Stimulated activated effector memory CD8-positive, alpha-beta T cell treated with anti-CD3 and anti-CD28 coated beads, Interleukin-12 subunit alpha, Interleukin-12 subunit beta, amount 100 ng/mL, for 72 hours (primary cell): ENCODE data around the gene DPT.

Experiments used
- ATAC-seq: fragments of 150-1000 bp; cut with Tn5 transposase; 2 replicates; pipeline ENCODE4 v1.10.0; 2021
- DNase-seq, 2 donors: peaks; one replicate each; pipeline ENCODE4 v3.0.0; 2021 to 2022; ENCODE audit warnings: low spot score in 2 of 2
- H3K27ac Mint-ChIP-seq: one replicate; pipeline ENCODE4 v1.8.0; 2022; ENCODE audit warnings: mild to moderate bottlenecking, mixed read lengths
- H3K36me3 Mint-ChIP-seq: one replicate; pipeline ENCODE4 v1.8.0; 2022; ENCODE audit warnings: mild to moderate bottlenecking, mixed read lengths
- H3K4me1 Mint-ChIP-seq: one replicate; pipeline ENCODE4 v1.8.0; 2022; ENCODE audit warnings: mixed read lengths
- H3K4me3 Mint-ChIP-seq: one replicate; pipeline ENCODE4 v1.8.0; 2022; ENCODE audit warnings: mild to moderate bottlenecking, mixed read lengths
- H3K9me3 Mint-ChIP-seq: one replicate; pipeline ENCODE4 v1.8.0; 2022; ENCODE audit warnings: mixed read lengths

DPT gene

DNA sequence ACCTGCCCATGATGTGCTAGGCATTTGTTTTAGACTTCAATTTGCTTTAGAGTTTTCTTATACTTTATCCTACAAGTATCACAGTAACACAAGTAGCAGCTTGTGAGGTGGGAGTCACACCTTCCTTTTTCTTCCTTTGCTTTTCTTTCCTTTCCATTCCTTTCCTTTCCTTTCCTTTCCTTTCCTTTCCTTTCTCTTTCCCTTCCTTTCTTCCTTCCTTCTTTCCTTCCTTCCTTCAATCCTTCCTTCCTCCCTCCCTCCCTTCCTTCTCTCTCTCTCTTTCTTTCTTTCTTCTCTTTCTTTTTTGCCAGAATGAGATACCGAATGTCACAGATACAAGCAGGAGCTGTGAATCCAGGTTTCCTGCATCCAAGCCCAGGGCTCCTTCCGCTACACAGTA is 3.9 kb downstream of the DPT start:
- Mint-ChIP-seq H3K4me3 (no peak overlapping the region), H3K4me1 (peaks cover 4% of the 10 kb centered on the region), H3K27ac (no peak overlapping the region), H3K9me3 (no peaks in the 10 kb centered on the region), H3K36me3 (no peaks in the 10 kb centered on the region)
- no peak for DNase-seq
- ATAC-seq = no peak

- no peak for ATAC-seq
- Mint-ChIP-seq H3K36me3 (no peaks in the 10 kb centered on the region), H3K4me1 (peaks cover 4% of the 10 kb centered on the region), H3K9me3 (no peaks in the 10 kb centered on the region), H3K27ac (no peak overlapping the region), H3K4me3 (no peak overlapping the region)
- no peak for DNase-seq
Measured at GRCh38 chr1:168723000-168723399, 6.0 kb downstream of the DPT start.

DNA sequence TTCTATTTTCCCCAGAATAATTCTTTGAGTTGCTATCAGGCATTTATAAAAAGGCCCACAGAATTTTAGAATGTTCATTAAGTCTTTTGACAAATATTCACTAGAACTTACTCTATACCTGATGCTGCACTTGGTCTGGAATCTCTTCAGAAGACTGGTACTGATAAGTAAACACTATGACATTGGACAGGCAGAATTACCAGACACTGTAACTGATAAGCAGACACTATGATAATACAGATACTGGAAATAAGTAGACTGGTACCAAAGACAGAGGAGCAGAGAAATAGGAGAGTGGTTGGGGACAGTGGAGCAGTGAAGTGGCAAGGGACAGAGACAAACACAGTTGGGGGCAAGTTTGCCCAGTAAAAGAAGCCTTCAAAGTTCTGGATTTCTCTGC is 8.2 kb downstream of the DPT start:
- H3K4me3 Mint-ChIP-seq = no peak overlapping the region
- ATAC-seq = no peak

DNA sequence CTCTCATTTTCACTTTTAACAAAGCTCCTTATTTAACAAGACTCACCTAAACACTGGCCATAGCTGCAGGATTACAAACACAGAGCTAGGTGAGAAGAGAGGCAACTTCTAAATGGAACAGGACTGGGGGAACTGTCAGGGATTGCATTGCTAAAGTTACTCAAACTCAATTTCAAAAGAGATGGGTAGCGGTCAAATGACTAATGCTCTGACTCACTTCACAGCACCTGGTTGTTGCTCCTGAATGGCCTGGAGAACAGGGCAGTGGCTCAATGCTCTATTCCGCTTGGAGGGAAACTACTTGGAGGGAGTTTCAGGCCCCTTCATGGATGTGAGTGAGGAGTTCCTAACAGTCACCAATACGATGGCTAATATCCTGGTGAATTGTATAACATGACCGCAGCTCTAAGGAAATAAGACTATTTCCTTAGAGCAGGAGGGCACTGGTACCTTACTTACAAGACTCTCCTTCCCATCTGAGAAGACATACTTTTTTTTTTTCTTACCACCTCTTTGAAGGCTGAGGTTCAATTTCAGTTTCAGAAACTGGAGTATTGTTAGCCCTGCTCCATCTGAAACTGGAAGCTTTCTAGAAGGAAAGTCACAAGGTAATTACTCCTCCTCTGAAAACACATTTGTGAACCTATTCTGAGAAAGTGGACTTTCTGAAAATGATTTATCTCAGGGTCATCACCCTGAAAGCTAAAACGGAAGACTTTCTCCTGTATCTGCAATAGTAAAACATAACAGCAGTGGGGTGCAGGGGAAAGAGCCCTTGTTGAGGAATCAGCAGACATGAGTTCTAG is 9.5 kb downstream of the DPT start:
- DNase-seq = no peak
- no peak overlapping the region for H3K27ac Mint-ChIP-seq
- no peaks in the 10 kb centered on the region for H3K9me3 Mint-ChIP-seq
- H3K36me3 Mint-ChIP-seq = no peaks in the 10 kb centered on the region
- no peak for ATAC-seq
- H3K4me1 Mint-ChIP-seq = no peaks in the 10 kb centered on the region
- no peak overlapping the region for H3K4me3 Mint-ChIP-seq

More for the DNA sequence above, 8.2 kb downstream of the DPT start:
- H3K36me3 Mint-ChIP-seq = no peaks in the 10 kb centered on the region
- no peaks in the 10 kb centered on the region for H3K4me1 Mint-ChIP-seq
- H3K27ac Mint-ChIP-seq = no peak overlapping the region
- DNase-seq = no peak
- no peaks in the 10 kb centered on the region for H3K9me3 Mint-ChIP-seq

DNA sequence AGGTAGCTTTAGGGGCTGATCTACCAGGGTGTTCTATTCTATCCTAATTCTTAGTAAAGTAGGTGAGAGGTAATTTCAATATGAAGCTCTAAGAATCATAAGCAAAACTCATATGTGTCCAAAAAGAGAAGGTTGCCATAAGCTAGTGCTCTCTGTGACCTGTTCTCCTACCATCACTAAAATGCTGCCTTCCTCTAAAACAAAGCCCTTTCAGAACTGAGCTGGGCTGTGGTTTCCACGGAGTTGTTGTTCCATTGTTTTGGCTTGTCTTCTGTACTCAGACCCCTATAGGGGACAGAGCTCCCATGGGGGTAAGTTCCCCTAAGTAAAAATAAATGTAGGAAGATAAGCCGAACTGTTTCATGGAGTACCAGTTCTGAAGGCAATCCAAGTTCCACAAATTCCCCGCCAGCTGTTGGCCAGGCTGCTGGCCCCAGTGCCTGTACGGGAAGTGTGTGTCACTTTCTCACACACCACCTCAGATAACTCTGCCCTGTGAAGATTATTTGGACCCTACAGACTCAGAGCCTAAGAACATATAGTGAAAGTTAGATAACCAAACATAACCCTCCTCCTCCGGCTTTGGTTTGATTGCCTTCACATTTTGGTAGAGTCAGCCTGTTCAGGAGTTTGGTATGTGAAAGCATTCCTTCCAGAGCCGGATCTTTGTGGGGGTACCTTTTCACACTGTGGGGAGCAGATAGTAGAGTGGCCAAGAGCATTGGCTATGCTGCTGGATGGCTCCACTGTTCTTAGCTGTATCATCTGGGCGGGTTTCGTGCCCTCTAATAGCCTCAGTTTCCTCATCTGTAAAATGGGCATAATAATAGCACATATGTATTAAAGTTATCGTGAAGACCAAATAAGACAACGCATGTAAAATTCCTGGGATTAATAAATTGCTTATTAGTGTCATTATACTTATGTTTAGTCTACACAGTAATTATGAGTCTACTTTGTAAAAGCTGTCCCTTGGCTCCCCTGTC is 10.8 kb downstream of the DPT start:
- DNase-seq = no peak
- H3K9me3 Mint-ChIP-seq = no peaks in the 10 kb centered on the region

DNA sequence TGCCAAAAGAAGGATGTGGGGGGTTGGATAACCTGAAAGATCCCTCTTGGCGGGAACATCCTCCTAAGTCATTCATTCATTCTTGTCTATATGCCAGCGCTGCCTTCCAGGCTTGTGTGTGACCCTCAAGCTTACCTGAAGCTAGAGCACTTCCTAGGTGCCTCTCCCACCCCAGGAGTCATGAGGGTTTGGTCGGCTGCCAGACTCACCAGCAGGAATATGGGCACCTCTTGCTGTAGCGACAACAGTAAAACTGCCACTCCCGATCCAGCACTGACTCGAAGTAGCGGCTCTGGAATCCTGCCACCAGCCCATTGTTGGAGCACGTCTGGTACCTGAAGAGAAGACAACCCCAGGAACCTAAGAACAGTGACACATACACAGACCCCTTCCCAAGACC is 15.0 kb downstream of the DPT start:
- no peaks in the 10 kb centered on the region for H3K4me1 Mint-ChIP-seq
- no peak overlapping the region for H3K27ac Mint-ChIP-seq
- H3K36me3 Mint-ChIP-seq = no peaks in the 10 kb centered on the region
- DNase-seq (no peak), ATAC-seq (no peak)
- H3K4me3 Mint-ChIP-seq = no peak overlapping the region
- no peaks in the 10 kb centered on the region for H3K9me3 Mint-ChIP-seq

More for the DNA sequence above, 10.8 kb downstream of the DPT start:
- Mint-ChIP-seq H3K4me3 (no peak overlapping the region), H3K27ac (no peak overlapping the region), H3K4me1 (no peaks in the 10 kb centered on the region), H3K36me3 (no peaks in the 10 kb centered on the region)
- ATAC-seq = no peak

GRCh38 chr1:168709405-168710363 is 19.3 kb downstream of the DPT start:
- no peak overlapping the region for H3K4me3 Mint-ChIP-seq
- ATAC-seq (no peak), DNase-seq (no peak)
- no peak overlapping the region for H3K27ac Mint-ChIP-seq
- H3K4me1 Mint-ChIP-seq = no peaks in the 10 kb centered on the region
- H3K9me3 Mint-ChIP-seq = no peaks in the 10 kb centered on the region
- H3K36me3 Mint-ChIP-seq = no peaks in the 10 kb centered on the region

GRCh38 chr1:168708698-168709404 is 20.2 kb downstream of the DPT start:
- no peaks in the 10 kb centered on the region for H3K9me3 Mint-ChIP-seq
- no peaks in the 10 kb centered on the region for H3K4me1 Mint-ChIP-seq
- DNase-seq (no peak), ATAC-seq (no peak)
- H3K4me3 Mint-ChIP-seq = no peak overlapping the region
- no peak overlapping the region for H3K27ac Mint-ChIP-seq
- H3K36me3 Mint-ChIP-seq = no peaks in the 10 kb centered on the region

DNA sequence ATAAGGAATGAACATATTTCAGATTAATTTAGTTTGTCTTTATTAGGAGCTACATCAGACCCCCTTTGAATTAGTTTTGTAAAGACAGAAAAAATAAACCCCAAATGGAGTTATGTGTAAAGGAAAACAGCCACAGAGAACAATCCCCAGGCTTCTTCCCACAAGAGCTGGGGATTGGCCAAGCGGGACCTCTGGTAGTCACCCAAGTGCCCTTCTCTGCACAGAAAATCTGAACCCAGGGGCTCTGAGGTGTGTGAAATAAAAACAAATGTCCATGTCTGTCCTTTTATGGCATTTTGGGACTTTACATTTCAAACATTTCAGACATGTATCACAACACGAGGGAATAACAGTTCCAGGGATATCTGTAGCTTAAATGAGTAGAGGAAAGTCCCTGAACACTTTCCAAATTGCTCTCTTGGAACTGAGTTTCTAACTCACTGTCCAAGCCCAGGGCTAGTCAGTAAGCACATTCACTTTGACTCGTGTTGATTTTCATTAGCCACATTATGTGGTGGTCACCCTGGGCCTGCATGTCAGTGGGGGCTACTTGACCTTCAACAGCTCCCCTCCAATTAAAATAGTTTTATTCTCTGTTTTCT is 22.5 kb downstream of the DPT start:
- no peaks in the 10 kb centered on the region for H3K36me3 Mint-ChIP-seq
- H3K4me1 Mint-ChIP-seq = no peaks in the 10 kb centered on the region
- DNase-seq (no peak), ATAC-seq (no peak)
- H3K27ac Mint-ChIP-seq = no peak overlapping the region
- H3K9me3 Mint-ChIP-seq = no peaks in the 10 kb centered on the region
- H3K4me3 Mint-ChIP-seq = no peak overlapping the region

GRCh38 chr1:168700575-168701268 is 28.3 kb downstream of the DPT start:
- no peaks in the 10 kb centered on the region for H3K36me3 Mint-ChIP-seq
- no peaks in the 10 kb centered on the region for H3K9me3 Mint-ChIP-seq
- no peak overlapping the region for H3K4me3 Mint-ChIP-seq
- DNase-seq (no peak), ATAC-seq (no peak)
- no peaks in the 10 kb centered on the region for H3K4me1 Mint-ChIP-seq
- H3K27ac Mint-ChIP-seq = no peak overlapping the region

GRCh38 chr1:168698453-168698852 is 30.6 kb downstream of the DPT start:
- DNase-seq = no peak
- ATAC-seq = no peak
- Mint-ChIP-seq H3K4me1 (no peaks in the 10 kb centered on the region), H3K9me3 (no peaks in the 10 kb centered on the region), H3K36me3 (no peaks in the 10 kb centered on the region), H3K27ac (no peak overlapping the region), H3K4me3 (no peak overlapping the region)

- Mint-ChIP-seq H3K36me3 (no peaks in the 10 kb centered on the region), H3K4me3 (no peak overlapping the region), H3K27ac (no peak overlapping the region), H3K4me1 (no peaks in the 10 kb centered on the region), H3K9me3 (no peaks in the 10 kb centered on the region)
- DNase-seq = no peak
- no peak for ATAC-seq
Measured at GRCh38 chr1:168697356-168698126, 31.5 kb downstream of the DPT start.

DNA sequence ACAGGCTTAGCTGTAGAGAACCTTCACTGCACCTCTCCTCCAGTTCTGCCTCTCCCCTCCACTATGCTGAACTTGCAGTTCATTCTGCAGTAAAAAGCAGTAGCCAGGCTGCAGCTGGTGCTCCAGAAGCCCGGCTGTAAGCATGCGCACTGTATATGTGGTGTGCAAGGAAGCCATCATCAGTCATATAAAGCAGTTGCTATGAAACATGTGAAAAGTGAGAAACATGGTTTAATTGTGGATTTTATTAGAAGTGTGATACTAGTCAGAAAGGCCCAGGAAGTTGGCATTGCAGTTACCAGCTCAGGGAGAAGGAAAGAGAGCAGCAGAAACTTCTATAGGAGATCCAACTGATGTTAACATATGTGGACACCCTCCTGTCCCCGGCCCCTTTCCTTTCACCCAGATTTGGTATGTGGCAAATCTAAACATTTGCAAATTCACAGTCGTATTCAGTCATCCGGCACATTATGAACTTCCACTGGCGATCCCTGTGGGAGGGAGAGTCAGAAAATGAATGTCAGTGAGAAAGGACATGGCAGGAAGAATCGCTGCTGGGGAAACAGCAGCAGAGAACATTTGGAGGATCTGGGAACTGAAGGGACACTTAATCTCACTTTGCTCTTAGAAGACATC is 32.8 kb downstream of the DPT start:
- Mint-ChIP-seq H3K4me1 (no peaks in the 10 kb centered on the region), H3K27ac (no peak overlapping the region), H3K4me3 (no peak overlapping the region), H3K9me3 (no peaks in the 10 kb centered on the region), H3K36me3 (no peaks in the 10 kb centered on the region)
- ATAC-seq (no peak), DNase-seq (no peak)
